ENCODE results near the gene TBCE.

TBCE gene

GRCh38 chr1:235495030-235495429 is 127.8 kb downstream of the TBCE start:
- TF ChIP-seq CTCF (IDR thresholded peaks at IDR 0.05; ENCODE audit: low read depth, low read length), result no peak
- H3K4me1 ChIP-seq, result no peaks in the 10 kb centered on the region; the same call in 1 of the 2 replicates
- H3K4me3 ChIP-seq (ENCODE audit: low read depth, low read length), result no peak overlapping the region
- no peak for DNase-seq
- peaks cover 46% of the 10 kb centered on the region for H3K36me3 ChIP-seq
- H3K27me3 ChIP-seq, result no peaks in the 10 kb centered on the region
- H3K9me3 ChIP-seq, result no peaks in the 10 kb centered on the region

- no peaks in the 10 kb centered on the region for H3K9me3 ChIP-seq
- H3K4me3 ChIP-seq (ENCODE audit: low read depth, low read length), result no peak overlapping the region
- H3K36me3 ChIP-seq, result peaks cover 46% of the 10 kb centered on the region
- no peak for DNase-seq
- TF ChIP-seq CTCF (IDR thresholded peaks at IDR 0.05; ENCODE audit: low read depth, low read length), result no peak
- H3K27me3 ChIP-seq, result no peaks in the 10 kb centered on the region
- H3K4me1 ChIP-seq, result no peaks in the 10 kb centered on the region; the same call in 1 of the 2 replicates
These were observed 128.3 kb downstream of the TBCE start for GRCh38 chr1:235495551-235495950.

- TF ChIP-seq CTCF (IDR thresholded peaks at IDR 0.05; ENCODE audit: low read depth, low read length), result no peak
These were observed 133.8 kb downstream of the TBCE start for GRCh38 chr1:235500971-235501540.

More at GRCh38 chr1:235500971-235501540, 133.8 kb downstream of the TBCE start:
- Histone ChIP-seq H3K27me3 (no peaks in the 10 kb centered on the region), H3K36me3 (no peaks in the 10 kb centered on the region; the same call in 1 of the 2 replicates), H3K4me1 (no peaks in the 10 kb centered on the region), H3K4me3 (ENCODE audit: low read depth, low read length) (no peak overlapping the region), H3K9me3 (no peaks in the 10 kb centered on the region)
- no peak for DNase-seq

Measured in BE2C (cell line).